Caco-2 (cell line): ENCODE measurements around the gene RHAG. TPM values are rescaled to one million over a fixed set of nuclear protein-coding genes. Genes with fewer than 3 reads are reported as not detected.

Experiments used
- BruUV-seq: library from RNA; stranded (reverse); fragments of 400-500 nt; replicated peaks from 2 replicates; lab custom pipeline; 2021; lab: Mats Ljungman, UMichigan
- CTCF ChIA-PET: fragments of 300-600 bp; sonication (Branson Sonifier 250); formaldehyde crosslinking; loops from one replicate; lab custom pipeline; 2022; ENCODE audit warnings: antibody characterized with exemption; lab: Charles Lee
- POLR2A ChIA-PET: fragments of 300-600 bp; sonication (Branson Sonifier 250); formaldehyde crosslinking; loops from one replicate; lab custom pipeline; 2022; ENCODE audit warnings: antibody characterized with exemption; lab: Charles Lee
- DNase-seq, 2 experiments: peaks; one replicate each; pipeline versions ENCODE4 v3.0.0 to v3.0.0-alpha.2; 2020 to 2022
- H3K27me3 ChIP-seq: replicated peaks from 2 replicates; pipeline ENCODE4 v1.6.0; 2011; ENCODE audit warnings: low read length; ENCODE audit not compliant: control insufficient read depth, insufficient read depth
- H3K36me3 ChIP-seq: 2 replicates; pipeline ENCODE4 v1.5.1; 2011; ENCODE audit warnings: low read length; ENCODE audit not compliant: control insufficient read depth, insufficient read depth
- H3K4me1 ChIP-seq: fragments of 250-450 bp; sonication (Bioruptor Pico); 2 replicates; pipeline ENCODE4 v1.5.1; 2020; ENCODE audit warnings: mild to moderate bottlenecking
- H3K4me3 ChIP-seq: 2 replicates; pipeline ENCODE4 v1.5.1; 2011; ENCODE audit warnings: low read depth, mild to moderate bottlenecking, control low read depth, low read length
- H3K9me3 ChIP-seq: fragments of 250-450 bp; sonication (Bioruptor Pico); 2 replicates; pipeline ENCODE4 v1.5.1; 2020; ENCODE audit warnings: mild to moderate bottlenecking, moderate library complexity
- H3K27ac Mint-ChIP-seq: one replicate; pipeline ENCODE4 v1.8.0; 2022; ENCODE audit warnings: mixed read lengths; ENCODE audit not compliant: unreplicated experiment
- H3K27me3 Mint-ChIP-seq: one replicate; pipeline ENCODE4 v1.8.0; 2022; ENCODE audit warnings: mixed read lengths; ENCODE audit not compliant: insufficient read depth, unreplicated experiment
- H3K36me3 Mint-ChIP-seq: one replicate; pipeline ENCODE4 v1.8.0; 2022; ENCODE audit warnings: mild to moderate bottlenecking, mixed read lengths; ENCODE audit not compliant: insufficient read depth, unreplicated experiment
- H3K4me1 Mint-ChIP-seq: one replicate; pipeline ENCODE4 v1.8.0; 2022; ENCODE audit warnings: low read depth, mixed read lengths; ENCODE audit not compliant: unreplicated experiment
- H3K4me3 Mint-ChIP-seq: one replicate; pipeline ENCODE4 v1.8.0; 2022; ENCODE audit warnings: mild to moderate bottlenecking, moderate library complexity, mixed read lengths; ENCODE audit not compliant: unreplicated experiment
- H3K9me3 Mint-ChIP-seq: one replicate; pipeline ENCODE4 v1.8.0; 2022; ENCODE audit warnings: mixed read lengths; ENCODE audit not compliant: unreplicated experiment
- CTCF ChIP-seq, 2 experiments: fragments of 200-600 bp in 1 of 2; IDR thresholded peaks; 1 replicate in 1 of 2; 2 replicates in 1 of 2; pipeline versions ENCODE4 v1.5.1 to v1.8.0; 2011 to 2022; ENCODE audit warnings: antibody characterized with exemption in 1 of 2, control low read depth in 1 of 2, inconsistent platforms in 1 of 2, low read depth in 1 of 2, low read length in 1 of 2, mild to moderate bottlenecking in 1 of 2, moderate library complexity in 1 of 2; ENCODE audit not compliant: insufficient read depth in 1 of 2, severe bottlenecking in 1 of 2, unreplicated experiment in 1 of 2
- intact Hi-C: fragments of 100-400 bp; cut with micrococcal nuclease; formaldehyde crosslinking; loops from one replicate; pipeline ENCODE4 v1.10.0; 2022; ENCODE audit not compliant: unreplicated experiment
- total RNA-seq: library from RNA; stranded (reverse); gene quantifications from 2 replicates; pipeline ENCODE4 v1.2.3, GENCODE V29; 2022

The RHAG gene
- total RNA-seq, 1 experiment from 2014 or later = not detected

GRCh38 chr6:49570474-49571079, 66.1 kb downstream of the RHAG start:
- CTCF ChIA-PET = no interaction called here

DNA sequence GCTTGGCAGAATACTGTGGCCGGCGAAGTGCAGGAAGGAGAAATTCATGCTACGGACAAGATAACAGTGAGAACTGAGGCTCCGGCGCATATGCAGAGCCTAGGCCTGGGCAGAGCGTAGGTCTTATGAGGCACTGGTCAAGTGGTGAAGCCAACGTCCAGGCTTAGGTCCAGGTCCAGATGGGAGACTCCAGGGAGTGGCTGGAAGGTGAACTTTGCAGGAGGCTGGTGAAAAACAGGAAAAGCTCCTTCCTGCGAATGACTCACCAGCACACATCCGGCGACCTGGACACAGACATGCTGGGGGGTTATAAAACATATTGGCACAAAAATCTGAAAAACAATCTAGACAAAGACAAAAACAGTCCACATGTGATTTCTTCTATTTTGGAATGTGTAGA, 70.8 kb downstream of the RHAG start:
- no peak overlapping the region for H3K27ac Mint-ChIP-seq

More at GRCh38 chr6:49570474-49571079, 66.1 kb downstream of the RHAG start:
- Histone ChIP-seq H3K4me3 (no peak overlapping the region), H3K27me3 (no peaks in the 10 kb centered on the region), H3K9me3 (no peaks in the 10 kb centered on the region), H3K4me1 (peaks cover 5% of the 10 kb centered on the region; the same call in 1 of the 2 replicates), H3K36me3 (no peaks in the 10 kb centered on the region)
- peaks cover 9% of the 10 kb centered on the region for H3K4me1 Mint-ChIP-seq
- no peaks in the 10 kb centered on the region for H3K36me3 Mint-ChIP-seq
- no peak for TF ChIP-seq CTCF (IDR thresholded peaks at IDR 0.05; ENCODE audit: insufficient read depth in 1 of 2, low read depth in 1 of 2, low read length in 1 of 2, severe bottlenecking in 1 of 2, unreplicated experiment in 1 of 2)
- H3K27me3 Mint-ChIP-seq = no peaks in the 10 kb centered on the region
- H3K27ac Mint-ChIP-seq = no peak overlapping the region
- no peaks in the 10 kb centered on the region for H3K9me3 Mint-ChIP-seq
- intact Hi-C loops = loop anchor here (5.0 kb wide), 1 partner anchor 38 kb away; no protein-coding TSS in a partner anchor
- no peak for DNase-seq
- no TSS peak for BruUV-seq
- no peak overlapping the region for H3K4me3 Mint-ChIP-seq
- POLR2A ChIA-PET = no interaction called here

DNA sequence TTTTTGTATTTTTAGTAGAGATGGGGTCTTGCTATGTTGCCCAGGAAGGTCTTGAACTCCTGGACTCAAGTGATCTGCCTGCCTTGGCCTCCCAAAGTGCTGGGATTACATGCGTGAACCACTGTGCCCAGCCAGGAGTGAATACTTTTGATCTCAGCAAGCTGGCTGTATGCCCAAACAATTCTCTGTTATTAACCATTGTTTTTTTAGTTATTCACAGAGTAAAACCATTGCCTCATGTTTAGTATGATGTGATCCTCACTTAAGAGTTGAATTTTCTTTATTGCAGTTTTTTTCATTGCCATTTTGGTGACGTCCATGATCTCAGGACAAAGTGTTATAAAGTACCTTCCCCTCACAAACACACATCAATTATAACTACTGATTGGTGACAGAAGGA, 71.4 kb downstream of the RHAG start:
- no peak for DNase-seq
- ChIA-PET POLR2A (no interaction called here), CTCF (no interaction called here)
- no peak overlapping the region for H3K4me3 ChIP-seq
- H3K36me3 Mint-ChIP-seq = no peaks in the 10 kb centered on the region
- no peaks in the 10 kb centered on the region for H3K27me3 Mint-ChIP-seq
- H3K27me3 ChIP-seq = no peaks in the 10 kb centered on the region
- H3K4me1 ChIP-seq = no peaks in the 10 kb centered on the region
- BruUV-seq = no TSS peak
- H3K9me3 Mint-ChIP-seq = no peaks in the 10 kb centered on the region
- no peak overlapping the region for H3K27ac Mint-ChIP-seq
- no peaks in the 10 kb centered on the region for H3K36me3 ChIP-seq
- peaks cover 5% of the 10 kb centered on the region for H3K4me1 Mint-ChIP-seq
- no peak for TF ChIP-seq CTCF (IDR thresholded peaks at IDR 0.05; ENCODE audit: insufficient read depth in 1 of 2, low read depth in 1 of 2, low read length in 1 of 2, severe bottlenecking in 1 of 2, unreplicated experiment in 1 of 2)
- no peaks in the 10 kb centered on the region for H3K9me3 ChIP-seq
- H3K4me3 Mint-ChIP-seq = no peak overlapping the region
- intact Hi-C loops = no loop called here

More for the DNA sequence above, 70.8 kb downstream of the RHAG start:
- no peak overlapping the region for H3K4me3 ChIP-seq
- Mint-ChIP-seq H3K4me3 (no peak overlapping the region), H3K36me3 (no peaks in the 10 kb centered on the region), H3K4me1 (peaks cover 9% of the 10 kb centered on the region), H3K9me3 (no peaks in the 10 kb centered on the region), H3K27me3 (no peaks in the 10 kb centered on the region)
- no peak for TF ChIP-seq CTCF (IDR thresholded peaks at IDR 0.05; ENCODE audit: insufficient read depth in 1 of 2, low read depth in 1 of 2, low read length in 1 of 2, severe bottlenecking in 1 of 2, unreplicated experiment in 1 of 2)
- no peak for DNase-seq
- CTCF ChIA-PET = no interaction called here
- H3K27me3 ChIP-seq = no peaks in the 10 kb centered on the region
- H3K4me1 ChIP-seq = peaks cover 3% of the 10 kb centered on the region; the same call in 1 of the 2 replicates
- no TSS peak for BruUV-seq
- H3K9me3 ChIP-seq = no peaks in the 10 kb centered on the region
- no peaks in the 10 kb centered on the region for H3K36me3 ChIP-seq
- POLR2A ChIA-PET = no interaction called here
- intact Hi-C loops = no loop called here
